SK-N-SH treated with all-trans-retinoic acid at 6 μM for 48 hours (cell line): ENCODE data around the gene SERPING1.

Experiments
- ARNTL ChIP-seq: fragments of 450-650 bp; formaldehyde crosslinking; IDR thresholded peaks from 2 replicates; pipeline ENCODE4 v1.5.0; 2020; ENCODE audit warnings: low read depth, mild to moderate bottlenecking, moderate library complexity, borderline replicate concordance
- CSDC2 ChIP-seq: fragments of 250-450 bp; sonication (Bioruptor Pico); IDR thresholded peaks from 2 replicates; pipeline ENCODE4 v1.5.0; 2020; ENCODE audit warnings: mild to moderate bottlenecking, moderate library complexity
- GLIS3 ChIP-seq: fragments of 250-450 bp; sonication (Bioruptor Pico); IDR thresholded peaks from 2 replicates; pipeline ENCODE4 v1.5.0; 2020; ENCODE audit warnings: mild to moderate bottlenecking, moderate library complexity
- PATZ1 ChIP-seq: fragments of 250-450 bp; sonication (Bioruptor Pico); IDR thresholded peaks from 2 replicates; pipeline ENCODE4 v1.8.0; 2020; ENCODE audit warnings: mild to moderate bottlenecking, moderate library complexity, borderline replicate concordance
- POU6F1 ChIP-seq: fragments of 250-450 bp; sonication (Bioruptor Pico); IDR thresholded peaks from 2 replicates; pipeline ENCODE4 v1.8.0; 2021; ENCODE audit warnings: low read depth, mild to moderate bottlenecking, moderate library complexity, borderline replicate concordance
- RARB ChIP-seq: fragments of 250-450 bp; sonication (Bioruptor Pico); IDR thresholded peaks from 2 replicates; pipeline ENCODE4 v1.8.0; 2021; ENCODE audit warnings: mild to moderate bottlenecking, moderate library complexity
- SNAI2 ChIP-seq: fragments of 250-450 bp; sonication (Bioruptor Pico); IDR thresholded peaks from 2 replicates; pipeline ENCODE4 v1.5.0; 2020; ENCODE audit warnings: mild to moderate bottlenecking, moderate library complexity
- ZC3H10 ChIP-seq: fragments of 250-450 bp; sonication (Bioruptor Pico); IDR thresholded peaks from 2 replicates; pipeline ENCODE4 v1.5.1; 2021; ENCODE audit warnings: mild to moderate bottlenecking, moderate library complexity
- ZFP3 ChIP-seq: fragments of 250-450 bp; sonication (Bioruptor Pico); IDR thresholded peaks from 2 replicates; pipeline ENCODE4 v1.5.0; 2020; ENCODE audit warnings: mild to moderate bottlenecking, moderate library complexity
- ZFP30 ChIP-seq: fragments of 450-650 bp; formaldehyde crosslinking; IDR thresholded peaks from 2 replicates; pipeline ENCODE4 v1.5.0; 2022; ENCODE audit warnings: mild to moderate bottlenecking, moderate library complexity
- ZNF8 ChIP-seq: fragments of 450-650 bp; formaldehyde crosslinking; IDR thresholded peaks from 2 replicates; pipeline ENCODE4 v1.5.0; 2020; ENCODE audit warnings: mild to moderate bottlenecking, moderate library complexity
- TF ChIP-seq, protein P1 (sequence below): fragments of 250-450 bp; sonication (Bioruptor Pico); IDR thresholded peaks from 2 replicates; pipeline ENCODE4 v1.5.1; 2021; ENCODE audit warnings: mild to moderate bottlenecking, moderate library complexity
- TF ChIP-seq, protein P2 (sequence below): fragments of 250-450 bp; sonication (Bioruptor Pico); IDR thresholded peaks from 2 replicates; pipeline ENCODE4 v1.5.1; 2020; ENCODE audit warnings: low read depth, mild to moderate bottlenecking, moderate library complexity
- TF ChIP-seq, protein P3 (sequence below): fragments of 250-450 bp; sonication (Bioruptor Pico); IDR thresholded peaks from 2 replicates; pipeline ENCODE4 v1.5.0; 2020; ENCODE audit warnings: mild to moderate bottlenecking, moderate library complexity

GRCh38 chr11:57663975-57664374, 66.5 kb downstream of the SERPING1 start:
- no peak for TF ChIP-seq CSDC2
- TF ChIP-seq ZC3H10: no peak
- no peak for TF ChIP-seq SNAI2 (CRISPR knock-in tag)
- TF ChIP-seq, protein P1, sequence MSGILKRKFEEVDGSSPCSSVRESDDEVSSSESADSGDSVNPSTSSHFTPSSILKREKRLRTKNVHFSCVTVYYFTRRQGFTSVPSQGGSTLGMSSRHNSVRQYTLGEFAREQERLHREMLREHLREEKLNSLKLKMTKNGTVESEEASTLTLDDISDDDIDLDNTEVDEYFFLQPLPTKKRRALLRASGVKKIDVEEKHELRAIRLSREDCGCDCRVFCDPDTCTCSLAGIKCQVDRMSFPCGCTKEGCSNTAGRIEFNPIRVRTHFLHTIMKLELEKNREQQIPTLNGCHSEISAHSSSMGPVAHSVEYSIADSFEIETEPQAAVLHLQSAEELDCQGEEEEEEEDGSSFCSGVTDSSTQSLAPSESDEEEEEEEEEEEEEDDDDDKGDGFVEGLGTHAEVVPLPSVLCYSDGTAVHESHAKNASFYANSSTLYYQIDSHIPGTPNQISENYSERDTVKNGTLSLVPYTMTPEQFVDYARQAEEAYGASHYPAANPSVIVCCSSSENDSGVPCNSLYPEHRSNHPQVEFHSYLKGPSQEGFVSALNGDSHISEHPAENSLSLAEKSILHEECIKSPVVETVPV (CRISPR knock-in tag): no peak
- TF ChIP-seq GLIS3 (CRISPR knock-in tag): no peak
- no peak for TF ChIP-seq ARNTL (CRISPR knock-in tag)
- TF ChIP-seq PATZ1 (CRISPR knock-in tag): no peak
- no peak for TF ChIP-seq ZFP30
- no peak for TF ChIP-seq RARB (CRISPR knock-in tag)
- TF ChIP-seq ZNF8 (CRISPR knock-in tag): no peak
- TF ChIP-seq, protein P2, sequence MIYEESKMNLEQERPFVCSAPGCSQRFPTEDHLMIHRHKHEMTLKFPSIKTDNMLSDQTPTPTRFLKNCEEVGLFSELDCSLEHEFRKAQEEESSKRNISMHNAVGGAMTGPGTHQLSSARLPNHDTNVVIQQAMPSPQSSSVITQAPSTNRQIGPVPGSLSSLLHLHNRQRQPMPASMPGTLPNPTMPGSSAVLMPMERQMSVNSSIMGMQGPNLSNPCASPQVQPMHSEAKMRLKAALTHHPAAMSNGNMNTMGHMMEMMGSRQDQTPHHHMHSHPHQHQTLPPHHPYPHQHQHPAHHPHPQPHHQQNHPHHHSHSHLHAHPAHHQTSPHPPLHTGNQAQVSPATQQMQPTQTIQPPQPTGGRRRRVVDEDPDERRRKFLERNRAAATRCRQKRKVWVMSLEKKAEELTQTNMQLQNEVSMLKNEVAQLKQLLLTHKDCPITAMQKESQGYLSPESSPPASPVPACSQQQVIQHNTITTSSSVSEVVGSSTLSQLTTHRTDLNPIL: no peak
- no peak for TF ChIP-seq POU6F1
- TF ChIP-seq, protein P3, sequence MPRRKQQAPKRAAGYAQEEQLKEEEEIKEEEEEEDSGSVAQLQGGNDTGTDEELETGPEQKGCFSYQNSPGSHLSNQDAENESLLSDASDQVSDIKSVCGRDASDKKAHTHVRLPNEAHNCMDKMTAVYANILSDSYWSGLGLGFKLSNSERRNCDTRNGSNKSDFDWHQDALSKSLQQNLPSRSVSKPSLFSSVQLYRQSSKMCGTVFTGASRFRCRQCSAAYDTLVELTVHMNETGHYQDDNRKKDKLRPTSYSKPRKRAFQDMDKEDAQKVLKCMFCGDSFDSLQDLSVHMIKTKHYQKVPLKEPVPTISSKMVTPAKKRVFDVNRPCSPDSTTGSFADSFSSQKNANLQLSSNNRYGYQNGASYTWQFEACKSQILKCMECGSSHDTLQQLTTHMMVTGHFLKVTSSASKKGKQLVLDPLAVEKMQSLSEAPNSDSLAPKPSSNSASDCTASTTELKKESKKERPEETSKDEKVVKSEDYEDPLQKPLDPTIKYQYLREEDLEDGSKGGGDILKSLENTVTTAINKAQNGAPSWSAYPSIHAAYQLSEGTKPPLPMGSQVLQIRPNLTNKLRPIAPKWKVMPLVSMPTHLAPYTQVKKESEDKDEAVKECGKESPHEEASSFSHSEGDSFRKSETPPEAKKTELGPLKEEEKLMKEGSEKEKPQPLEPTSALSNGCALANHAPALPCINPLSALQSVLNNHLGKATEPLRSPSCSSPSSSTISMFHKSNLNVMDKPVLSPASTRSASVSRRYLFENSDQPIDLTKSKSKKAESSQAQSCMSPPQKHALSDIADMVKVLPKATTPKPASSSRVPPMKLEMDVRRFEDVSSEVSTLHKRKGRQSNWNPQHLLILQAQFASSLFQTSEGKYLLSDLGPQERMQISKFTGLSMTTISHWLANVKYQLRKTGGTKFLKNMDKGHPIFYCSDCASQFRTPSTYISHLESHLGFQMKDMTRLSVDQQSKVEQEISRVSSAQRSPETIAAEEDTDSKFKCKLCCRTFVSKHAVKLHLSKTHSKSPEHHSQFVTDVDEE: no peak
- no peak for TF ChIP-seq ZFP3 (CRISPR knock-in tag)
